ENCODE results near the gene GPX3. TPM values are rescaled to one million over a fixed set of nuclear protein-coding genes. Genes with fewer than 3 reads are reported as not detected.

GPX3 gene
- total and polyA plus RNA-seq, 2 of the 13 experiments (the other 11 are each of a cell fraction or from before 2014, with no cell fraction given): 33.8 to 1,892 TPM

DNA sequence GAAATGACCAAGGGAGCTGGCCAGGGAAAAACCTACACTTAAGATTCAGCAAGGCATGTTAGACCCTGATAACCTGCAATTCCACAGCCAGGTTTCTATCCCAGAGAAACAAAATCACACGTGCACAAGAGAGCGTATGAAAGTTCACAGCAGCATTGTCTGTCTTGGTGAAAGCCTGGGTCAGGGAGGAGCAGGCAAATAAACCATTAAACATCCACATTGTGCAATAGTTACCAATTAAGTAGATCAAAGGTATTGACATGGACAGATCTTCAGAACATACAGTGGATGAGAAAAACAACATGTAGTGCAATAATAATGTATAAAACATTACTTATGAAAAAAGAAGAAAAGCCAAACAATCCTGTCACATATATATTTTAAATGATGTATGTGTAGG, 15.9 kb upstream of the GPX3 start (continued):
- TF ChIP-seq SIX4 (CRISPR knock-in tag; IDR thresholded peaks at IDR 0.05) (no peak), NR1H2 (CRISPR knock-in tag; IDR thresholded peaks at IDR 0.05; ENCODE audit: borderline replicate concordance, low read depth) (no peak), JARID2 (CRISPR knock-in tag; IDR thresholded peaks at IDR 0.05; ENCODE audit: insufficient replicate concordance) (no peak), TGIF2 (CRISPR knock-in tag; IDR thresholded peaks at IDR 0.05) (no peak), MLLT10 (CRISPR knock-in tag; IDR thresholded peaks at IDR 0.05) (no peak), YEATS4 (CRISPR knock-in tag; IDR thresholded peaks at IDR 0.05; ENCODE audit: borderline replicate concordance) (no peak), SMARCC2 (IDR thresholded peaks at IDR 0.05) (no peak), SATB2 (CRISPR knock-in tag; IDR thresholded peaks at IDR 0.05) (no peak), MTF1 (CRISPR knock-in tag; IDR thresholded peaks at IDR 0.05) (no peak), ZNF337 (CRISPR knock-in tag; IDR thresholded peaks at IDR 0.05; ENCODE audit: borderline replicate concordance, low read depth) (no peak), SMARCE1 (IDR thresholded peaks at IDR 0.05; ENCODE audit: borderline replicate concordance) (no peak), CHD2 (IDR thresholded peaks at IDR 0.05; ENCODE audit: low read depth, low read length) (no peak), ZNF225 (CRISPR knock-in tag; IDR thresholded peaks at IDR 0.05) (no peak), KLF11 (CRISPR knock-in tag; IDR thresholded peaks at IDR 0.05) (no peak), FLYWCH1 (CRISPR knock-in tag; IDR thresholded peaks at IDR 0.05) (no peak), ARNT2 (CRISPR knock-in tag; IDR thresholded peaks at IDR 0.05; ENCODE audit: low read depth) (no peak), TBX2 (CRISPR knock-in tag; IDR thresholded peaks at IDR 0.05; ENCODE audit: borderline replicate concordance) (peak; percentile 38; the same call in 1 of the 2 replicates)
- TF ChIP-seq, protein P1, sequence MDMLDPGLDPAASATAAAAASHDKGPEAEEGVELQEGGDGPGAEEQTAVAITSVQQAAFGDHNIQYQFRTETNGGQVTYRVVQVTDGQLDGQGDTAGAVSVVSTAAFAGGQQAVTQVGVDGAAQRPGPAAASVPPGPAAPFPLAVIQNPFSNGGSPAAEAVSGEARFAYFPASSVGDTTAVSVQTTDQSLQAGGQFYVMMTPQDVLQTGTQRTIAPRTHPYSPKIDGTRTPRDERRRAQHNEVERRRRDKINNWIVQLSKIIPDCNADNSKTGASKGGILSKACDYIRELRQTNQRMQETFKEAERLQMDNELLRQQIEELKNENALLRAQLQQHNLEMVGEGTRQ (IDR thresholded peaks at IDR 0.05; ENCODE audit: low read depth, low read length): no peak
- TF ChIP-seq, protein P1 (CRISPR knock-in tag; IDR thresholded peaks at IDR 0.05; ENCODE audit: borderline replicate concordance): no peak
- TF ChIP-seq, protein P2, sequence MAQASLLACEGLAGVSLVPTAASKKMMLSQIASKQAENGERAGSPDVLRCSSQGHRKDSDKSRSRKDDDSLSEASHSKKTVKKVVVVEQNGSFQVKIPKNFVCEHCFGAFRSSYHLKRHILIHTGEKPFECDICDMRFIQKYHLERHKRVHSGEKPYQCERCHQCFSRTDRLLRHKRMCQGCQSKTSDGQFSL (CRISPR knock-in tag; IDR thresholded peaks at IDR 0.05): no peak
- TF ChIP-seq, protein P3, sequence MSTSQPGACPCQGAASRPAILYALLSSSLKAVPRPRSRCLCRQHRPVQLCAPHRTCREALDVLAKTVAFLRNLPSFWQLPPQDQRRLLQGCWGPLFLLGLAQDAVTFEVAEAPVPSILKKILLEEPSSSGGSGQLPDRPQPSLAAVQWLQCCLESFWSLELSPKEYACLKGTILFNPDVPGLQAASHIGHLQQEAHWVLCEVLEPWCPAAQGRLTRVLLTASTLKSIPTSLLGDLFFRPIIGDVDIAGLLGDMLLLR (CRISPR knock-in tag; IDR thresholded peaks at IDR 0.05): no peak
- TF ChIP-seq, protein P4, sequence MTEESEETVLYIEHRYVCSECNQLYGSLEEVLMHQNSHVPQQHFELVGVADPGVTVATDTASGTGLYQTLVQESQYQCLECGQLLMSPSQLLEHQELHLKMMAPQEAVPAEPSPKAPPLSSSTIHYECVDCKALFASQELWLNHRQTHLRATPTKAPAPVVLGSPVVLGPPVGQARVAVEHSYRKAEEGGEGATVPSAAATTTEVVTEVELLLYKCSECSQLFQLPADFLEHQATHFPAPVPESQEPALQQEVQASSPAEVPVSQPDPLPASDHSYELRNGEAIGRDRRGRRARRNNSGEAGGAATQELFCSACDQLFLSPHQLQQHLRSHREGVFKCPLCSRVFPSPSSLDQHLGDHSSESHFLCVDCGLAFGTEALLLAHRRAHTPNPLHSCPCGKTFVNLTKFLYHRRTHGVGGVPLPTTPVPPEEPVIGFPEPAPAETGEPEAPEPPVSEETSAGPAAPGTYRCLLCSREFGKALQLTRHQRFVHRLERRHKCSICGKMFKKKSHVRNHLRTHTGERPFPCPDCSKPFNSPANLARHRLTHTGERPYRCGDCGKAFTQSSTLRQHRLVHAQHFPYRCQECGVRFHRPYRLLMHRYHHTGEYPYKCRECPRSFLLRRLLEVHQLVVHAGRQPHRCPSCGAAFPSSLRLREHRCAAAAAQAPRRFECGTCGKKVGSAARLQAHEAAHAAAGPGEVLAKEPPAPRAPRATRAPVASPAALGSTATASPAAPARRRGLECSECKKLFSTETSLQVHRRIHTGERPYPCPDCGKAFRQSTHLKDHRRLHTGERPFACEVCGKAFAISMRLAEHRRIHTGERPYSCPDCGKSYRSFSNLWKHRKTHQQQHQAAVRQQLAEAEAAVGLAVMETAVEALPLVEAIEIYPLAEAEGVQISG (CRISPR knock-in tag; IDR thresholded peaks at IDR 0.05): no peak
- TF ChIP-seq, protein P5, sequence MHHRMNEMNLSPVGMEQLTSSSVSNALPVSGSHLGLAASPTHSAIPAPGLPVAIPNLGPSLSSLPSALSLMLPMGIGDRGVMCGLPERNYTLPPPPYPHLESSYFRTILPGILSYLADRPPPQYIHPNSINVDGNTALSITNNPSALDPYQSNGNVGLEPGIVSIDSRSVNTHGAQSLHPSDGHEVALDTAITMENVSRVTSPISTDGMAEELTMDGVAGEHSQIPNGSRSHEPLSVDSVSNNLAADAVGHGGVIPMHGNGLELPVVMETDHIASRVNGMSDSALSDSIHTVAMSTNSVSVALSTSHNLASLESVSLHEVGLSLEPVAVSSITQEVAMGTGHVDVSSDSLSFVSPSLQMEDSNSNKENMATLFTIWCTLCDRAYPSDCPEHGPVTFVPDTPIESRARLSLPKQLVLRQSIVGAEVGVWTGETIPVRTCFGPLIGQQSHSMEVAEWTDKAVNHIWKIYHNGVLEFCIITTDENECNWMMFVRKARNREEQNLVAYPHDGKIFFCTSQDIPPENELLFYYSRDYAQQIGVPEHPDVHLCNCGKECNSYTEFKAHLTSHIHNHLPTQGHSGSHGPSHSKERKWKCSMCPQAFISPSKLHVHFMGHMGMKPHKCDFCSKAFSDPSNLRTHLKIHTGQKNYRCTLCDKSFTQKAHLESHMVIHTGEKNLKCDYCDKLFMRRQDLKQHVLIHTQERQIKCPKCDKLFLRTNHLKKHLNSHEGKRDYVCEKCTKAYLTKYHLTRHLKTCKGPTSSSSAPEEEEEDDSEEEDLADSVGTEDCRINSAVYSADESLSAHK (CRISPR knock-in tag; IDR thresholded peaks at IDR 0.05; ENCODE audit: borderline replicate concordance): no peak
- TF ChIP-seq, protein P6, sequence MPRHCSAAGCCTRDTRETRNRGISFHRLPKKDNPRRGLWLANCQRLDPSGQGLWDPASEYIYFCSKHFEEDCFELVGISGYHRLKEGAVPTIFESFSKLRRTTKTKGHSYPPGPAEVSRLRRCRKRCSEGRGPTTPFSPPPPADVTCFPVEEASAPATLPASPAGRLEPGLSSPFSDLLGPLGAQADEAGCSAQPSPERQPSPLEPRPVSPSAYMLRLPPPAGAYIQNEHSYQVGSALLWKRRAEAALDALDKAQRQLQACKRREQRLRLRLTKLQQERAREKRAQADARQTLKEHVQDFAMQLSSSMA (CRISPR knock-in tag; IDR thresholded peaks at IDR 0.05): no peak
